ENCODE results near the gene RPH3AL. TPM values are rescaled to one million over a fixed set of nuclear protein-coding genes. Genes with fewer than 3 reads are reported as not detected.

Gene RPH3AL
- total and polyA plus RNA-seq, 2 donors from 2014 or later = 18.1 to 55.9 TPM

DNA sequence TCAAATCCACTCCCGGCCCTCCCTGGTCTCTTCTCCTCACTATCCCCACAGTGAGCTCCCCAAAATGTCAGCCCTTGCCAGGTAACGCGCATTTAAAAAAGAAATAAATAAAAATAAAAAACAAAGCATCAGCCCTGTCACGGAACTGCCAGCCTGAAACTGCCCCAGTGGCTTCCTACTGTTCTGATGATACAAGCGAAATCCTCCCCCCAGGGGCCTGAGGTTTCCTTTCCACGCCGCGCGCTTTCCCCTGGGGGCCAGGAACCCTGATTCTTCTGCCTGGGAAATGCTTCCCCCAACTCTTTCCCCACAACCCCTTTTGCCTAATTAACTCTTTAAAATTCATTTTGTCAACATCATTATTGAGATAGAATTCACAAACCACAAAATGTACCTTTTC lies 12.2 kb upstream of the RPH3AL start:
- Histone ChIP-seq H3K36me3 (ENCODE audit: control insufficient read depth in 2 of 3, insufficient read depth in 3 of 3, low read length in 3 of 3) (no peaks in the 10 kb centered on the region), H3K9me3 (ENCODE audit: control insufficient read depth in 2 of 3, insufficient read depth in 1 of 3, low read length in 3 of 3) (peaks cover 0 to 12% (median 0%) of the 10 kb centered on the region in 3 donors), H3K27me3 (ENCODE audit: control insufficient read depth, insufficient read depth, low read length) (no peaks in the 10 kb centered on the region), H3K4me3 (ENCODE audit: low read length in 3 of 3) (no peak overlapping the region), H3K4me1 (ENCODE audit: control insufficient read depth in 2 of 3, insufficient read depth in 2 of 3, low read depth in 1 of 3, low read length in 3 of 3) (no peaks in the 10 kb centered on the region), H3K9ac (ENCODE audit: low read length in 3 of 3) (no peak overlapping the region), H3K27ac (ENCODE audit: low read depth in 2 of 2, low read length in 2 of 2) (no peak overlapping the region)
- TF ChIP-seq CTCF (IDR thresholded peaks at IDR 0.05; ENCODE audit: borderline replicate concordance, extremely low read depth, insufficient read depth) = no peak
- FAIRE-seq = no peak
- intact Hi-C loops (cut with DNase I) = no loop called here
- no peak for DNase-seq

- FAIRE-seq = no peak
- Histone ChIP-seq H3K9ac (ENCODE audit: low read length in 3 of 3) (no peak overlapping the region), H3K36me3 (ENCODE audit: control insufficient read depth in 2 of 3, insufficient read depth in 3 of 3, low read length in 3 of 3) (no peaks in the 10 kb centered on the region), H3K27ac (ENCODE audit: low read depth in 2 of 2, low read length in 2 of 2) (no peak overlapping the region), H3K4me3 (ENCODE audit: low read length in 3 of 3) (no peak overlapping the region), H3K9me3 (ENCODE audit: control insufficient read depth in 2 of 3, insufficient read depth in 1 of 3, low read length in 3 of 3) (peaks cover 0 to 12% (median 0%) of the 10 kb centered on the region in 3 donors), H3K4me1 (ENCODE audit: control insufficient read depth in 2 of 3, insufficient read depth in 2 of 3, low read depth in 1 of 3, low read length in 3 of 3) (no peaks in the 10 kb centered on the region), H3K27me3 (ENCODE audit: control insufficient read depth, insufficient read depth, low read length) (no peaks in the 10 kb centered on the region)
- no peak for TF ChIP-seq CTCF (IDR thresholded peaks at IDR 0.05; ENCODE audit: borderline replicate concordance, extremely low read depth, insufficient read depth)
- no peak for DNase-seq
- intact Hi-C loops (cut with DNase I) = no loop called here
Observed at GRCh38 chr17:364308-364707, 11.7 kb upstream of the RPH3AL start.

- no peak for TF ChIP-seq CTCF (IDR thresholded peaks at IDR 0.05; ENCODE audit: borderline replicate concordance, extremely low read depth, insufficient read depth)
- intact Hi-C loops (cut with DNase I) = no loop called here
- Histone ChIP-seq H3K9ac (ENCODE audit: low read length in 3 of 3) (no peak overlapping the region), H3K4me3 (ENCODE audit: low read length in 3 of 3) (no peak overlapping the region), H3K9me3 (ENCODE audit: control insufficient read depth in 2 of 3, insufficient read depth in 1 of 3, low read length in 3 of 3) (peaks cover 0 to 2% (median 0%) of the 10 kb centered on the region in 3 donors), H3K27ac (ENCODE audit: low read depth in 2 of 2, low read length in 2 of 2) (no peak overlapping the region), H3K4me1 (ENCODE audit: control insufficient read depth in 2 of 3, insufficient read depth in 2 of 3, low read depth in 1 of 3, low read length in 3 of 3) (no peaks in the 10 kb centered on the region), H3K27me3 (ENCODE audit: control insufficient read depth, insufficient read depth, low read length) (no peaks in the 10 kb centered on the region), H3K36me3 (ENCODE audit: control insufficient read depth in 2 of 3, insufficient read depth in 3 of 3, low read length in 3 of 3) (no peaks in the 10 kb centered on the region)
- FAIRE-seq (no peak), DNase-seq (peak in 1 of 5 donors; percentile 59)
Observed at GRCh38 chr17:362721-363120, 10.1 kb upstream of the RPH3AL start.
